Sigmoid colon (tissue), 4 donors: Measurements from ENCODE around the gene ING5.

Experiments used
- POLR2AphosphoS5 ChIP-seq, 4 donors: sonication (generic); formaldehyde crosslinking; IDR thresholded peaks; one replicate each; pipeline ENCODE4 v1.6.1; 2017; ENCODE audit warnings: antibody characterized with exemption in 4 of 4
- TF ChIP-seq, protein P1 (sequence below), 4 experiments: fragments of 450-650 bp in 3 of 4; fragments of 200-600 bp in 1 of 4; IDR thresholded peaks; one replicate each; pipeline ENCODE4 v1.5.1; 2016 to 2019; ENCODE audit warnings: antibody characterized with exemption in 4 of 4, mild to moderate bottlenecking in 3 of 4, moderate library complexity in 2 of 4

DNA sequence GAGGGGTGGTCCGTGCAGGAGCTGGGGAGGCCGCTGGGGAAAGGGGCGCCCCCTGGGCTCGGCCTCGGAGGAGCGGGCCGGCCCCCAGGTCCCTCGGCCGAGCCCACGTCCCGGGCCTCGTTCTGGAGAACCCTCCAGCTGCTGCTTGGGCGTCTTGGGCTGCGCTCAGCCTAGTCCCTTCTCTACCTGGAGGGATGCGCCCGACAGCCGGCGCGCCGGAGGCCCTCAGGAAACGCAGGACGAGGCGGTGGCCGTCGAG lies 32.3 kb downstream of the ING5 start:
- peak in 1 of 4 donors; percentile 26 for TF ChIP-seq POLR2AphosphoS5 (IDR thresholded peaks at IDR 0.05)
- TF ChIP-seq, protein P1, sequence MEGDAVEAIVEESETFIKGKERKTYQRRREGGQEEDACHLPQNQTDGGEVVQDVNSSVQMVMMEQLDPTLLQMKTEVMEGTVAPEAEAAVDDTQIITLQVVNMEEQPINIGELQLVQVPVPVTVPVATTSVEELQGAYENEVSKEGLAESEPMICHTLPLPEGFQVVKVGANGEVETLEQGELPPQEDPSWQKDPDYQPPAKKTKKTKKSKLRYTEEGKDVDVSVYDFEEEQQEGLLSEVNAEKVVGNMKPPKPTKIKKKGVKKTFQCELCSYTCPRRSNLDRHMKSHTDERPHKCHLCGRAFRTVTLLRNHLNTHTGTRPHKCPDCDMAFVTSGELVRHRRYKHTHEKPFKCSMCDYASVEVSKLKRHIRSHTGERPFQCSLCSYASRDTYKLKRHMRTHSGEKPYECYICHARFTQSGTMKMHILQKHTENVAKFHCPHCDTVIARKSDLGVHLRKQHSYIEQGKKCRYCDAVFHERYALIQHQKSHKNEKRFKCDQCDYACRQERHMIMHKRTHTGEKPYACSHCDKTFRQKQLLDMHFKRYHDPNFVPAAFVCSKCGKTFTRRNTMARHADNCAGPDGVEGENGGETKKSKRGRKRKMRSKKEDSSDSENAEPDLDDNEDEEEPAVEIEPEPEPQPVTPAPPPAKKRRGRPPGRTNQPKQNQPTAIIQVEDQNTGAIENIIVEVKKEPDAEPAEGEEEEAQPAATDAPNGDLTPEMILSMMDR (IDR thresholded peaks at IDR 0.05) = no peak
